Glutamatergic neuron (in vitro differentiated cells): ENCODE results near the gene AOAH. TPM values are rescaled to one million over a fixed set of nuclear protein-coding genes. Genes with fewer than 3 reads are reported as not detected.
A peak's percentile ranks its signal among the peaks of the same experiment; 100 is the strongest.

Experiments used
- DNase-seq: peaks from one replicate; pipeline ENCODE4 v3.0.0; 2022
- H3K27ac Mint-ChIP-seq: one replicate; pipeline ENCODE4 v1.8.0; 2020; ENCODE audit warnings: mild to moderate bottlenecking, mixed read lengths, inconsistent platforms; ENCODE audit not compliant: unreplicated experiment
- H3K27me3 Mint-ChIP-seq: one replicate; pipeline ENCODE4 v1.8.0; 2020; ENCODE audit warnings: mild to moderate bottlenecking, moderate library complexity, mixed read lengths, inconsistent platforms; ENCODE audit not compliant: unreplicated experiment
- H3K36me3 Mint-ChIP-seq: one replicate; pipeline ENCODE4 v1.8.0; 2020; ENCODE audit warnings: mild to moderate bottlenecking, mixed read lengths, inconsistent platforms; ENCODE audit not compliant: unreplicated experiment
- H3K4me1 Mint-ChIP-seq: one replicate; pipeline ENCODE4 v1.8.0; 2020; ENCODE audit warnings: mild to moderate bottlenecking, low read depth, mixed read lengths, inconsistent platforms; ENCODE audit not compliant: unreplicated experiment
- H3K4me3 Mint-ChIP-seq: one replicate; pipeline ENCODE4 v1.8.0; 2020; ENCODE audit warnings: mild to moderate bottlenecking, mixed read lengths, inconsistent platforms; ENCODE audit not compliant: unreplicated experiment
- H3K9me3 Mint-ChIP-seq: one replicate; pipeline ENCODE4 v1.8.0; 2020; ENCODE audit warnings: mild to moderate bottlenecking, moderate library complexity, mixed read lengths, inconsistent platforms; ENCODE audit not compliant: unreplicated experiment
- total RNA-seq: library from RNA; stranded (reverse); fragmentation: NEBNext Ultra II Directional; extraction: Animal tissue kit (Norgen Biotek cat#: 25700); gene quantifications from one replicate; pipeline ENCODE4 v1.2.1, GENCODE V29; 2021; ENCODE audit not compliant: unreplicated experiment
- TF ChIP-seq, protein P1 (sequence below): fragments of 200-600 bp; sonication (generic); IDR thresholded peaks from one replicate; pipeline ENCODE4 v1.5.0; 2021; ENCODE audit not compliant: partially characterized antibody, unreplicated experiment

AOAH gene
- total RNA-seq, 1 donor from 2014 or later = not detected

DNA sequence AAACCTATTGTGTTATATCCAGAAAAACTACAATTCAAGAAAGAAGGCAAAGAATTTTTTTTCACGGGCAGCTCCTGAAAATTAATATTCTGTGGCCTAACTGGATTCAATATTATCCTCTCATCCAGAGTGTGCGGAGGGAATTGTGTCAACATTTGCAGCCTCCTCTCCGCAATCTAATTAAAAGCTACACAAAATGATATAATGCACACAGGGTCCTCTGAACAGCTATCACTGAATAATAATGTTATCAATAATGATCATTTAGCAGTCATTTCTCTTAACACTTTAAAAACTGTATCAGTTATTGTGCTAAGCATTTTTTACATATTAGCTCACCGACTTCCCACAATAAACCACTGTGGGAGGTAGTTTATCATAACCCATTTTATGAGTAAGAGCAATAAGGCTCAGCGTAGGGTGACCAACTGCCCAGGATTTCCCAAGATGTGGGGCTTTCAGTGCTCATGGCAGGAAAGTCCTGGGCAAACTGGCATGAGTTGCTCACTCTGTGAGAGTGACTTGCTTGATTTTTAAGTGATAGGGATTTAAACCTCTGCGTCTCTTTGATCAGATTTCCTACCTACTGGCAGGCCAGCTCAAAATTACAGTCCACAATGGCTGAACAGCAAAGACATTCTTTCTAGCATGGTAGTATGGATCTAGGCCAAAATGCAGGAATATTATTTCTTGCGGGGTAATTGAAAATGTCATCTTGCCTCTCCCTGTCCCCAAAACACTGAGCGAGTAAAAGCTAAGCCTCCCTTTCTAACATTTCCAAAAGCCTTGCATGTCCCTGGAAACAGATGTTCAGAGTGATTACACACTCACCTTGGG lies 65.7 kb downstream of the AOAH start:
- Mint-ChIP-seq H3K4me1 (peaks cover 21% of the 10 kb centered on the region), H3K27me3 (no peaks in the 10 kb centered on the region), H3K27ac (no peak overlapping the region), H3K4me3 (no peak overlapping the region), H3K9me3 (peaks cover 2% of the 10 kb centered on the region), H3K36me3 (no peaks in the 10 kb centered on the region)
- TF ChIP-seq, protein P1, sequence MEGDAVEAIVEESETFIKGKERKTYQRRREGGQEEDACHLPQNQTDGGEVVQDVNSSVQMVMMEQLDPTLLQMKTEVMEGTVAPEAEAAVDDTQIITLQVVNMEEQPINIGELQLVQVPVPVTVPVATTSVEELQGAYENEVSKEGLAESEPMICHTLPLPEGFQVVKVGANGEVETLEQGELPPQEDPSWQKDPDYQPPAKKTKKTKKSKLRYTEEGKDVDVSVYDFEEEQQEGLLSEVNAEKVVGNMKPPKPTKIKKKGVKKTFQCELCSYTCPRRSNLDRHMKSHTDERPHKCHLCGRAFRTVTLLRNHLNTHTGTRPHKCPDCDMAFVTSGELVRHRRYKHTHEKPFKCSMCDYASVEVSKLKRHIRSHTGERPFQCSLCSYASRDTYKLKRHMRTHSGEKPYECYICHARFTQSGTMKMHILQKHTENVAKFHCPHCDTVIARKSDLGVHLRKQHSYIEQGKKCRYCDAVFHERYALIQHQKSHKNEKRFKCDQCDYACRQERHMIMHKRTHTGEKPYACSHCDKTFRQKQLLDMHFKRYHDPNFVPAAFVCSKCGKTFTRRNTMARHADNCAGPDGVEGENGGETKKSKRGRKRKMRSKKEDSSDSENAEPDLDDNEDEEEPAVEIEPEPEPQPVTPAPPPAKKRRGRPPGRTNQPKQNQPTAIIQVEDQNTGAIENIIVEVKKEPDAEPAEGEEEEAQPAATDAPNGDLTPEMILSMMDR = no peak
- no peak for DNase-seq

DNA sequence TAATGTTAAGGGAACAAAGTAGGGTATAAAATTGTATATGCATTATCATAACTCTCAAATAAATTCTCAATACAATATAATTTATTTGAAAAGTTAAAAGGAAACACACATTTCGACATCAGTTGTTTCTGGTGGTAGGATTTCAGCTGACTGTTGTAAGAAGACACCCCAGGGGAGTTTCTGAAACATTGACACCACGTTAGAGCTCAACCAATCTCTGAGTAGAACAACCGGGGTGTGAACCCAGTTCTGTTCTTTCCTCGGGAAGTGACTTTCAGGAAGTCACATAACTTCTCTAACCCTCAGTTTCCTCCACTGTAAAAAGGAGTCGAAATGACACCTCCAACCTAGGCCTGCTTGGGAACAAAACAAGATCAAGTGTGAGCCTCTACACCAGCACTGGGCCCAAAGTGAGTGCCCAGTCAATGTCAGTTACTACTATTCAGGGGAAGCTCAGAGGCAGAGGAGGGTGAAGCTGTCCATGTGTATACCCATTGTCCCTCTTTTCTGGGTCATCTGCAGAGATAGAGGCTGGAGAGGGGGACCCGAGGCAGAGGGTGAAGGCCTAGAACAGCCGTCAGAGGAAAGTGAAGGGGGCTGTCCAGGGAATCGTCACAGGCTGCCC lies 67.1 kb downstream of the AOAH start:
- Mint-ChIP-seq H3K4me1 (peaks cover 24% of the 10 kb centered on the region), H3K27me3 (no peaks in the 10 kb centered on the region), H3K4me3 (no peak overlapping the region), H3K36me3 (no peaks in the 10 kb centered on the region), H3K9me3 (peaks cover 2% of the 10 kb centered on the region), H3K27ac (no peak overlapping the region)
- TF ChIP-seq, protein P1 = no peak
- no peak for DNase-seq

DNA sequence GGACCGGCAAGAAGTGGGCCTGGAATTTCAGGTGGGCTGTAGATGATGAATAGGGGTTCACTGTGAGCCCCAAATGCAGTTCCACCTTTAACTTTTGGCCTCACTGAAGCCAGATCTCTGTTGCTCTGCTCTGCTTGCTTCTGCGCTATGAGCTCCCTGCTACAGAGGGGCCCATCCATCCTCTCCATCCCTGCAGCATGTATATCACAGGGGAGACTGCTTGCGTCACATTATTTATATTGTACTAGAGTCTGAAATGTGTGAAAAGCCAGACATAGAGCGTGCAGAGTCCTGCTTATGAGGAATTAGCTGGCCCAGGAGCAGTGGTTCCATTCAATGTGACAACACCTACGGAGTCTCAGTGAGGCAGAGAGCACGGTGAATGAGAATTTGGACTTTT lies 69.9 kb downstream of the AOAH start:
- Mint-ChIP-seq H3K36me3 (no peaks in the 10 kb centered on the region), H3K27ac (peak overlapping the region; percentile 19), H3K27me3 (no peaks in the 10 kb centered on the region), H3K9me3 (peaks cover 3% of the 10 kb centered on the region), H3K4me3 (peak overlapping the region; percentile 67), H3K4me1 (peaks cover 21% of the 10 kb centered on the region)
- TF ChIP-seq, protein P1 = no peak
- DNase-seq = no peak

DNA sequence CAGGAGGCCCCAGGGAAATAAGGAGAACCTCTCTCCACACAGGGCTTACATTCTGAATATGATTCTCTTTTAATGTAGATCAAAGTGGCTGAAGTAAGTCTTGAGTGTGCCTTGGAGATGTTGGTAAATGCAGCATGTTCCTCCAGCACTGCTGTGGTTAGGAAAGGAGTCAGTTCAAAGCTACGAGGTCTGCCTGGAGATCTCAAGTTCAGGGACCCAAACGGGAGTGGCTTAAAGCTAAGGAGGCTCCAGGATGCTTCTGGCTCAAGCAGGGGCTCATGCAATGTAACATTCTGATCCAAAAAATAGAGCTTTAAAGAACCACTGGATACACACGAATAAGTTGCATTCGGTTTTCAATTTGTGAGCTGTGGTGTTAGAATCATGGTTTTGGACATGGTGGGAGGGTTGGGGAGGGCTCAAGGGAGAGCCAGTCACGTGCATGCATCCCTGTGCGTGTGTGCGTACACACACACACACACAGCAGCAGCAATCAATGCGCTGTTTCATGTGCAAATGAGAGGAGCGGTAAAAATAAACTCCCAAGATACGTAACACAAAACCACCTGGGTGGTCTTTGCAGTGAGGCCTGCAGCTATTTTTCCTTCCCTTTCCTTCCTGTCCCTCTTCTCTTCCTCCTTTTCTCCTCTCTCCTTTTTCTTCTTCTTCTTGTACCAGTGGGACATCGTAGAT lies 70.5 kb downstream of the AOAH start:
- Mint-ChIP-seq H3K4me1 (peaks cover 15% of the 10 kb centered on the region), H3K9me3 (peaks cover 3% of the 10 kb centered on the region), H3K36me3 (no peaks in the 10 kb centered on the region), H3K27ac (peak overlapping the region; percentile 19), H3K4me3 (peak overlapping the region; percentile 67), H3K27me3 (no peaks in the 10 kb centered on the region)
- TF ChIP-seq, protein P1 = no peak
- peak; percentile 31 for DNase-seq
